GM12878 (cell line): ENCODE data around the gene ZNF367. TPM values are rescaled to one million over a fixed set of nuclear protein-coding genes. Genes with fewer than 3 reads are reported as not detected.

Experiments used
- ATAC-seq: fragments of 200-7000 bp; cut with Tn5 transposase; 3 replicates; pipeline ENCODE4 v1.9.1; 2020; ENCODE audit warnings: mild to moderate bottlenecking, moderate library complexity
- BruUV-seq: library from RNA; stranded (reverse); fragments of 400-500 nt; replicated peaks from 2 replicates; lab custom pipeline; 2021; lab: Mats Ljungman, UMichigan
- CTCF ChIA-PET: fragments of 300-600 bp; sonication (Branson Sonifier 250); formaldehyde crosslinking; extraction: SDS; loops from one replicate; lab custom pipeline; 2021; ENCODE audit warnings: inconsistent platforms; lab: Yijun Ruan, JAX
- POLR2A ChIA-PET: fragments of 350-600 bp; formaldehyde crosslinking; extraction: SDS; loops from one replicate; lab custom pipeline; 2021; ENCODE audit warnings: inconsistent platforms; lab: Charles Lee
- RAD21 ChIA-PET: fragments of 300-600 bp; sonication (Branson Sonifier 250); formaldehyde crosslinking; loops from one replicate; lab custom pipeline; 2023; ENCODE audit warnings: antibody characterized with exemption; ENCODE audit not compliant: unreplicated experiment; lab: Charles Lee
- SMC1A ChIA-PET: fragments of 300-600 bp; sonication (Branson Sonifier 250); formaldehyde crosslinking; loops from one replicate; lab custom pipeline; 2023; ENCODE audit not compliant: unreplicated experiment, uncharacterized antibody; lab: Charles Lee
- DNase-seq: peaks from one replicate; pipeline ENCODE4 v3.0.0-alpha.2; 2011; ENCODE audit warnings: low read depth, low spot score
- FAIRE-seq: peaks from 3 replicates; lab custom pipeline; 2011; peaks lifted over from hg19 to GRCh38; lab: Jason Lieb, UNC
- H2AFZ ChIP-seq: 2 replicates; pipeline ENCODE4 v1.6.0; 2011; ENCODE audit warnings: low read depth, low read length, control low read depth; ENCODE audit not compliant: control insufficient read depth
- H3K27ac ChIP-seq: 2 replicates; pipeline ENCODE4 v1.5.1; 2011; ENCODE audit warnings: control low read depth; ENCODE audit not compliant: control insufficient read depth, insufficient read depth
- H3K27me3 ChIP-seq, 2 experiments: replicated peaks in 1 of 2; 2 replicates each; pipeline versions ENCODE4 v1.6.0 to v1.6.1; 2011; ENCODE audit warnings: low read length in 1 of 2; ENCODE audit not compliant: control insufficient read depth in 2 of 2, insufficient read depth in 2 of 2
- H3K36me3 ChIP-seq, 2 experiments: 2 replicates each; pipeline ENCODE4 v1.5.1; 2011; ENCODE audit warnings: low read length in 1 of 2; ENCODE audit not compliant: control insufficient read depth in 2 of 2, insufficient read depth in 2 of 2
- H3K4me1 ChIP-seq: 2 replicates; pipeline ENCODE4 v1.6.1; 2011; ENCODE audit warnings: mild to moderate bottlenecking, low read length, moderate library complexity, mixed read lengths; ENCODE audit not compliant: control insufficient read depth, insufficient read depth
- H3K4me2 ChIP-seq: 2 replicates; pipeline ENCODE4 v1.6.0; 2011; ENCODE audit warnings: control low read depth; ENCODE audit not compliant: control insufficient read depth, insufficient read depth
- H3K4me3 ChIP-seq: fragments of 200-600 bp; sonication (generic); 2 replicates; pipeline ENCODE4 v1.5.1; 2016
- H3K79me2 ChIP-seq: 2 replicates; pipeline ENCODE4 v1.6.0; 2011; ENCODE audit warnings: low read length; ENCODE audit not compliant: control insufficient read depth, insufficient read depth
- H3K9ac ChIP-seq: 2 replicates; pipeline ENCODE4 v1.8.0; 2011; ENCODE audit warnings: low read length, control low read depth, mixed read lengths; ENCODE audit not compliant: control insufficient read depth, insufficient read depth
- H3K9me3 ChIP-seq: replicated peaks from 3 replicates; pipeline ENCODE4 v1.5.1; 2011; ENCODE audit warnings: mild to moderate bottlenecking, low read length; ENCODE audit not compliant: control insufficient read depth, insufficient read depth
- H4K20me1 ChIP-seq: 2 replicates; pipeline ENCODE4 v1.6.0; 2011; ENCODE audit not compliant: control insufficient read depth, insufficient read depth
- CBX5 ChIP-seq: sonication (generic); IDR thresholded peaks from 2 replicates; pipeline ENCODE4 v1.6.1; 2016; ENCODE audit warnings: low read depth, moderate library complexity, mild to moderate bottlenecking, inconsistent platforms
- MYC ChIP-seq: IDR thresholded peaks from 2 replicates; pipeline ENCODE4 v1.6.1; 2011; ENCODE audit warnings: mild to moderate bottlenecking, low read length, moderate library complexity, inconsistent platforms; ENCODE audit not compliant: insufficient read depth, insufficient replicate concordance, insufficient read length, severe bottlenecking
- ZBTB11 ChIP-seq: fragments of 450-650 bp; formaldehyde crosslinking; IDR thresholded peaks from 2 replicates; pipeline ENCODE4 v1.5.0; 2022; ENCODE audit warnings: mild to moderate bottlenecking, missing genetic modification characterization
- ZBTB4 ChIP-seq: fragments of 450-650 bp; formaldehyde crosslinking; IDR thresholded peaks from 2 replicates; pipeline ENCODE4 v1.4.0; 2022; ENCODE audit warnings: mild to moderate bottlenecking, moderate library complexity
- in situ Hi-C: fragments of 300-500 bp; cut with MboI; formaldehyde crosslinking; loops from 9 replicates; pipeline ENCODE4 v1.14.3; 2018; ENCODE audit warnings: mixed read lengths
- intact Hi-C: fragments of 100-400 bp; cut with micrococcal nuclease; formaldehyde crosslinking; loops from one replicate; pipeline ENCODE4 v1.14.2; 2022; ENCODE audit not compliant: unreplicated experiment
- polyA plus RNA-seq, 11 experiments: library from polyadenylated mRNA; depleted of rRNA in 4 of 11; unstranded in 6 of 11; stranded (reverse) in 5 of 11; fragments of >200 nt; fragmentation: Nextera tagmentation in 4 of 11; fragmentation: Illumina TruSeq in 1 of 11; extraction: Ambion mirVana in 4 of 11; extraction: Trizol in 1 of 11; gene quantifications; 1 replicate in 1 of 11; 2 replicates in 10 of 11; pipeline versions ENCODE4 v1.2.1 to v1.2.3, GENCODE V29; 2011 to 2016; ENCODE audit warnings: inconsistent platforms in 2 of 11, missing spikeins in 2 of 11, low read depth in 1 of 11
- total RNA-seq, 4 experiments: library from RNA; depleted of rRNA in 3 of 4; stranded (reverse); fragments of >200 nt in 3 of 4; fragmentation: Illumina TruSeq in 1 of 4; extraction: Trizol in 1 of 4; gene quantifications; 2 replicates each; pipeline versions ENCODE4 v1.2.1 to v1.2.3, GENCODE V29; 2013 to 2021

The ZNF367 gene
- total and polyA plus RNA-seq, 10 of the 15 experiments (the other 5 are each of a cell fraction or from before 2014, with no cell fraction given), result 2.9 to 16.3 (median 11.1) TPM

- no TSS peak for BruUV-seq
- Histone ChIP-seq H3K36me3 (peaks cover 3 to 8% of the 10 kb centered on the region in 2 experiments; a peak in 3 of 4 replicates), H3K9me3 (no peaks in the 10 kb centered on the region), H2AFZ (no peak overlapping the region), H3K4me2 (no peak overlapping the region), H3K4me3 (no peak overlapping the region), H4K20me1 (no peaks in the 10 kb centered on the region), H3K9ac (no peak overlapping the region), H3K27me3 (no peaks in the 10 kb centered on the region), H3K27ac (no peak overlapping the region), H3K79me2 (no peaks in the 10 kb centered on the region; the same call in 1 of the 2 replicates), H3K4me1 (peaks cover 4% of the 10 kb centered on the region; the same call in 1 of the 2 replicates)
- DNase-seq, result no peak
- in situ Hi-C loops (no loop called here), intact Hi-C loops (no loop called here)
- RAD21 ChIA-PET, result no interaction called here
- CTCF ChIA-PET, result no interaction called here
- no peak for ATAC-seq
- TF ChIP-seq ZBTB11 (no peak), ZBTB4 (CRISPR knock-in tag) (no peak), MYC (no peak), CBX5 (no peak)
- no peak for FAIRE-seq
- SMC1A ChIA-PET, result interaction anchor here (1.4 kb wide), 1 partner anchor 27 kb away, joined by 5 read pairs; no protein-coding TSS in a partner anchor
- POLR2A ChIA-PET, result interaction anchor here (0.5 kb wide), 1 partner anchor 36 kb away, joined by 3 read pairs; no protein-coding TSS in a partner anchor
Measured at GRCh38 chr9:96386157-96386556, 32.0 kb downstream of the ZNF367 start.
